Neural progenitor cell (in vitro differentiated cells): ENCODE measurements around the gene NTRK3. TPM values are rescaled to one million over a fixed set of nuclear protein-coding genes. Genes with fewer than 3 reads are reported as not detected.

Experiments
- DNase-seq: peaks from one replicate; pipeline ENCODE4 v3.0.0-alpha.2; 2016; ENCODE audit warnings: low spot score
- H2AFZ ChIP-seq: fragments of 200-600 bp; sonication (generic); replicated peaks from 2 replicates; pipeline ENCODE4 v1.6.1; 2016; ENCODE audit warnings: antibody characterized with exemption
- H3F3A ChIP-seq: fragments of 200-600 bp; sonication (generic); 2 replicates; pipeline ENCODE4 v1.6.1; 2016; ENCODE audit warnings: antibody characterized with exemption, low read depth
- H3K27ac ChIP-seq: fragments of 200-600 bp; sonication (generic); 2 replicates; pipeline ENCODE4 v1.5.1; 2016; ENCODE audit warnings: mild to moderate bottlenecking
- H3K27me3 ChIP-seq: fragments of 200-600 bp; sonication (generic); 2 replicates; pipeline ENCODE4 v1.6.1; 2016; ENCODE audit warnings: mild to moderate bottlenecking, moderate library complexity
- H3K36me3 ChIP-seq: fragments of 200-600 bp; sonication (generic); 2 replicates; pipeline ENCODE4 v1.5.1; 2016
- H3K4me1 ChIP-seq: fragments of 200-600 bp; sonication (generic); 2 replicates; pipeline ENCODE4 v1.6.1; 2016; ENCODE audit warnings: mixed run types
- H3K4me2 ChIP-seq: fragments of 200-600 bp; sonication (generic); 2 replicates; pipeline ENCODE4 v1.6.1; 2016
- H3K4me3 ChIP-seq: fragments of 200-600 bp; sonication (generic); 2 replicates; pipeline ENCODE4 v1.5.1; 2016
- H3K79me2 ChIP-seq: fragments of 200-600 bp; sonication (generic); 2 replicates; pipeline ENCODE4 v1.6.1; 2016; ENCODE audit warnings: low read depth
- H3K9ac ChIP-seq: fragments of 200-600 bp; sonication (generic); 2 replicates; pipeline ENCODE4 v1.6.1; 2016
- H3K9me3 ChIP-seq: fragments of 200-600 bp; sonication (generic); 2 replicates; pipeline ENCODE4 v1.5.1; 2016; ENCODE audit warnings: low read depth
- H4K20me1 ChIP-seq: fragments of 200-600 bp; sonication (generic); 2 replicates; pipeline ENCODE4 v1.6.1; 2016; ENCODE audit warnings: low read depth
- H3K27ac Mint-ChIP-seq: 3 replicates; pipeline ENCODE4 v1.8.0; 2021; ENCODE audit warnings: mixed read lengths
- H3K27me3 Mint-ChIP-seq: 2 replicates; pipeline ENCODE4 v1.8.0; 2022; ENCODE audit warnings: low read depth, mild to moderate bottlenecking, inconsistent platforms, moderate library complexity, mixed read lengths; ENCODE audit not compliant: insufficient read depth
- H3K36me3 Mint-ChIP-seq: 3 replicates; pipeline ENCODE4 v1.8.0; 2021; ENCODE audit warnings: mixed read lengths
- H3K4me1 Mint-ChIP-seq: 3 replicates; pipeline ENCODE4 v1.8.0; 2021; ENCODE audit warnings: mixed read lengths
- H3K4me3 Mint-ChIP-seq: 3 replicates; pipeline ENCODE4 v1.8.0; 2021; ENCODE audit warnings: mild to moderate bottlenecking, moderate library complexity, mixed read lengths
- H3K9me3 Mint-ChIP-seq: 3 replicates; pipeline ENCODE4 v1.8.0; 2020; ENCODE audit warnings: mixed read lengths
- EZH2 ChIP-seq: fragments of 200-600 bp; sonication (generic); IDR thresholded peaks from 2 replicates; pipeline ENCODE4 v1.6.1; 2017; ENCODE audit warnings: antibody characterized with exemption, mild to moderate bottlenecking, moderate library complexity
- EZH2phosphoT487 ChIP-seq: fragments of 200-600 bp; sonication (generic); IDR thresholded peaks from 2 replicates; pipeline ENCODE4 v1.6.1; 2017; ENCODE audit warnings: antibody characterized with exemption
- total RNA-seq: library from RNA; depleted of rRNA; stranded (reverse); fragments of >200 nt; gene quantifications from 2 replicates; pipeline ENCODE4 v1.2.3, GENCODE V29; 2015; ENCODE audit warnings: low replicate concordance
- TF ChIP-seq, protein P1 (sequence below): fragments of 200-600 bp; sonication (generic); IDR thresholded peaks from 2 replicates; pipeline ENCODE4 v1.5.1; 2017; ENCODE audit warnings: antibody characterized with exemption, mild to moderate bottlenecking

NTRK3 gene
- total RNA-seq, 1 donor from 2014 or later: 2.0 TPM

DNA sequence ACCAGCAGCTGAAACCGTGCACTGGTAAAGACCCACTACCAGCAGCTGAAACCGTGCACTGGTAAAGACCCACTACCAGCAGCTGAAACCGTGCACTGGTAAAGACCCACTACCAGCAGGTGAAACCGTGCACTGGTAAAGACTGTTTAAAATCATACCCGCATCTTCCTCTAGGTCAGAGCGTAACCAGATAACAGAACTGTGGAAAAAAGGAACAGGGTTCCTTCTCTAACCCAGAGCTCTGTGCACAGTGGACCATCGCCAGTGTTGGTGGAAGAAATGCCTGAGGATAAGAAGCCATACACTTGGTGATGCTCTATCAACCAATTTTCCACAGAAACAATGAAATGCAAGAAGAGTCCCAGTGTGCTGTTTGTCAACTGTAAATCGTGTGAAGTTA is 243.4 kb downstream of the NTRK3 start:
- no peaks in the 10 kb centered on the region for H3K36me3 Mint-ChIP-seq
- peaks cover 22% of the 10 kb centered on the region for H3K4me1 Mint-ChIP-seq
- Histone ChIP-seq H3K27me3 (no peaks in the 10 kb centered on the region), H3K4me1 (peaks cover 15% of the 10 kb centered on the region), H3K36me3 (no peaks in the 10 kb centered on the region), H3K4me3 (no peak overlapping the region), H3K4me2 (no peak overlapping the region), H3K9me3 (no peaks in the 10 kb centered on the region), H3K9ac (no peak overlapping the region), H3F3A (no peaks in the 10 kb centered on the region), H3K79me2 (no peaks in the 10 kb centered on the region), H2AFZ (no peak overlapping the region), H4K20me1 (no peaks in the 10 kb centered on the region), H3K27ac (no peak overlapping the region)
- TF ChIP-seq EZH2phosphoT487: no peak
- TF ChIP-seq, protein P1, sequence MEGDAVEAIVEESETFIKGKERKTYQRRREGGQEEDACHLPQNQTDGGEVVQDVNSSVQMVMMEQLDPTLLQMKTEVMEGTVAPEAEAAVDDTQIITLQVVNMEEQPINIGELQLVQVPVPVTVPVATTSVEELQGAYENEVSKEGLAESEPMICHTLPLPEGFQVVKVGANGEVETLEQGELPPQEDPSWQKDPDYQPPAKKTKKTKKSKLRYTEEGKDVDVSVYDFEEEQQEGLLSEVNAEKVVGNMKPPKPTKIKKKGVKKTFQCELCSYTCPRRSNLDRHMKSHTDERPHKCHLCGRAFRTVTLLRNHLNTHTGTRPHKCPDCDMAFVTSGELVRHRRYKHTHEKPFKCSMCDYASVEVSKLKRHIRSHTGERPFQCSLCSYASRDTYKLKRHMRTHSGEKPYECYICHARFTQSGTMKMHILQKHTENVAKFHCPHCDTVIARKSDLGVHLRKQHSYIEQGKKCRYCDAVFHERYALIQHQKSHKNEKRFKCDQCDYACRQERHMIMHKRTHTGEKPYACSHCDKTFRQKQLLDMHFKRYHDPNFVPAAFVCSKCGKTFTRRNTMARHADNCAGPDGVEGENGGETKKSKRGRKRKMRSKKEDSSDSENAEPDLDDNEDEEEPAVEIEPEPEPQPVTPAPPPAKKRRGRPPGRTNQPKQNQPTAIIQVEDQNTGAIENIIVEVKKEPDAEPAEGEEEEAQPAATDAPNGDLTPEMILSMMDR: no peak
- no peak for TF ChIP-seq EZH2
- no peak overlapping the region for H3K27ac Mint-ChIP-seq
- no peaks in the 10 kb centered on the region for H3K9me3 Mint-ChIP-seq
- H3K4me3 Mint-ChIP-seq: no peak overlapping the region
- H3K27me3 Mint-ChIP-seq: peaks cover 3% of the 10 kb centered on the region
- DNase-seq: no peak

DNA sequence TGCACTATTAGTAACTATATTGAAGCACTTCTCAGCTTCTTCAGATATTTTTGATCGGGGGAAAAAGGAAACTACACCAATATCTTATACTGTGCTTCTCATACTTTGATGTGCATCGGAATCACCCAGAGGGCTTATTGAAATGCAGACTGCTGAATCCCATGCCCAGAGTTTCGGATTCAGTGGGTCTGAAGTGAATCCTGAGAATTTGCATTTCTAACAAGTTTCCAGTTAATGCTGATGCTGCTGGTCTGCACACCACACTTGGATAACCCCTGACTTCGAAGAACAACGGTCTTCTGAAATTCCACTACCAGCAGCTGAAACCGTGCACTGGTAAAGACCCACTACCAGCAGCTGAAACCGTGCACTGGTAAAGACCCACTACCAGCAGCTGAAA is 243.9 kb downstream of the NTRK3 start:
- no peak overlapping the region for H3K9ac ChIP-seq
- no peaks in the 10 kb centered on the region for H4K20me1 ChIP-seq
- Mint-ChIP-seq H3K36me3 (no peaks in the 10 kb centered on the region), H3K4me1 (peaks cover 22% of the 10 kb centered on the region), H3K4me3 (no peak overlapping the region), H3K27ac (no peak overlapping the region), H3K27me3 (peaks cover 3% of the 10 kb centered on the region), H3K9me3 (no peaks in the 10 kb centered on the region)
- H2AFZ ChIP-seq: no peak overlapping the region
- no peak overlapping the region for H3K4me2 ChIP-seq
- H3K27ac ChIP-seq: no peak overlapping the region
- no peak overlapping the region for H3K4me3 ChIP-seq
- no peaks in the 10 kb centered on the region for H3K27me3 ChIP-seq
- no peaks in the 10 kb centered on the region for H3K79me2 ChIP-seq
- no peaks in the 10 kb centered on the region for H3K36me3 ChIP-seq
- no peaks in the 10 kb centered on the region for H3K9me3 ChIP-seq
- TF ChIP-seq, protein P1: no peak
- TF ChIP-seq EZH2 (no peak), EZH2phosphoT487 (no peak)
- no peak for DNase-seq
- H3K4me1 ChIP-seq: peaks cover 15% of the 10 kb centered on the region
- H3F3A ChIP-seq: no peaks in the 10 kb centered on the region

DNA sequence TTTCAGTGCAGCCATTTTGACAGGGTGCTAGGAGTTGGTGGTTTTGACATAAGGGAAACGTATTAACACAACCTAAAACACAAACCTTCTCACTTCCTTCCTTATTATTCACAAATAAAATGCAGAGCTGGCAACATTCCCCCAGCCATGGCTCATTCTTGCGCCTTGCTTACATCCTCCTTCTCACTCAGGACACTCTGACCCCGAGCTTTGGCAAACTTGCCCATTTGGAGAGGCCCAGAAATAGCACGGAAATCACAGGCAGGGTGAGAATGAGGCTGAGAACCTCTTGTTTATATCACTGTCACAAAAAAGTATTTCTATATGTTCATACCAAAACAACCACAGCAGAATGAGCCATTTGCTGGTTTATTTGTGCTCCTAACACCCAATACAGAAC is 244.3 kb downstream of the NTRK3 start:
- Histone ChIP-seq H3F3A (no peaks in the 10 kb centered on the region), H3K9me3 (no peaks in the 10 kb centered on the region), H4K20me1 (no peaks in the 10 kb centered on the region), H3K4me3 (no peak overlapping the region), H3K4me1 (peaks cover 15% of the 10 kb centered on the region), H3K27me3 (no peaks in the 10 kb centered on the region), H3K4me2 (no peak overlapping the region), H3K9ac (no peak overlapping the region), H3K79me2 (no peaks in the 10 kb centered on the region), H2AFZ (no peak overlapping the region), H3K36me3 (no peaks in the 10 kb centered on the region), H3K27ac (no peak overlapping the region)
- H3K27me3 Mint-ChIP-seq: peaks cover 3% of the 10 kb centered on the region
- H3K9me3 Mint-ChIP-seq: no peaks in the 10 kb centered on the region
- H3K4me3 Mint-ChIP-seq: no peak overlapping the region
- no peaks in the 10 kb centered on the region for H3K36me3 Mint-ChIP-seq
- DNase-seq: no peak
- TF ChIP-seq, protein P1: no peak
- TF ChIP-seq EZH2: no peak
- TF ChIP-seq EZH2phosphoT487: no peak
- no peak overlapping the region for H3K27ac Mint-ChIP-seq
- peaks cover 22% of the 10 kb centered on the region for H3K4me1 Mint-ChIP-seq
